Type B pancreatic cell (in vitro differentiated cells): ENCODE measurements around the gene DYDC1. TPM values are rescaled to one million over a fixed set of nuclear protein-coding genes. Genes with fewer than 3 reads are reported as not detected.

Experiments
- DNase-seq: peaks from one replicate; pipeline ENCODE4 v3.0.0; 2021; ENCODE audit warnings: mixed read lengths; ENCODE audit not compliant: unreplicated experiment; ENCODE audit errors: extremely low spot score
- H3K27ac Mint-ChIP-seq: 2 replicates; pipeline ENCODE4 v1.8.0; 2021; ENCODE audit warnings: mild to moderate bottlenecking, mixed read lengths
- H3K27me3 Mint-ChIP-seq: 2 replicates; pipeline ENCODE4 v1.8.0; 2021; ENCODE audit warnings: mixed read lengths
- H3K36me3 Mint-ChIP-seq: 2 replicates; pipeline ENCODE4 v1.8.0; 2021; ENCODE audit warnings: mixed read lengths
- H3K4me1 Mint-ChIP-seq: one replicate; pipeline ENCODE4 v1.8.0; 2021; ENCODE audit warnings: mixed read lengths; ENCODE audit not compliant: unreplicated experiment
- H3K4me3 Mint-ChIP-seq: 2 replicates; pipeline ENCODE4 v1.8.0; 2021; ENCODE audit warnings: mild to moderate bottlenecking, mixed read lengths
- H3K9me3 Mint-ChIP-seq: 2 replicates; pipeline ENCODE4 v1.8.0; 2021; ENCODE audit warnings: mixed read lengths
- total RNA-seq: library from RNA; stranded (reverse); gene quantifications from 2 replicates; pipeline ENCODE4 v1.2.1, GENCODE V29; 2021; ENCODE audit warnings: low replicate concordance
- TF ChIP-seq, protein P1 (sequence below): fragments of 200-600 bp; sonication (generic); conservative IDR thresholded peaks from 2 replicates; pipeline ENCODE4 v1.5.0; 2021; ENCODE audit warnings: antibody characterized with exemption, mild to moderate bottlenecking

Gene DYDC1
- total RNA-seq, 1 donor from 2014 or later = 0.46 TPM

DNA sequence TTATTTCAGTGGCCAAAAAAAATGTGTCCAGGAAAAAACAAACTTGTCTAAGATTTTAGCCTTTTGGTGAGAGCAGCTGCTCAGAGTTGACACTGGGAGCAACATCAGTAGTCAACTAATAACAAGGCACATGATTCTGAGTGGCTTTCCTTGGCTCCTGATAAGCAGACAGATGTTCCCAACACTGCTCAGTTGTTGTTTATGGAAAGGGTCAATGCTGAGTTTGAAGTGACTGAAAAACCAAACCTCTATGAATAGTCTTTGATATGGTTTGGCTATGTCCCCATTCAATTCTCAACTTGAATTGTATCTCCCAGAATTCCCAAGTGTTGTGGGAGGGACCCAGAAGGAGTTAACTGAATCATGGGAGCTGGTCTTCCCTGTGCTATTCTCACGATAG lies 12.3 kb downstream of the DYDC1 start:
- H3K4me1 Mint-ChIP-seq = no peaks in the 10 kb centered on the region
- H3K9me3 Mint-ChIP-seq = no peaks in the 10 kb centered on the region
- no peak for DNase-seq
- H3K27ac Mint-ChIP-seq = no peak overlapping the region
- H3K27me3 Mint-ChIP-seq = no peaks in the 10 kb centered on the region
- no peaks in the 10 kb centered on the region for H3K36me3 Mint-ChIP-seq
- TF ChIP-seq, protein P1, sequence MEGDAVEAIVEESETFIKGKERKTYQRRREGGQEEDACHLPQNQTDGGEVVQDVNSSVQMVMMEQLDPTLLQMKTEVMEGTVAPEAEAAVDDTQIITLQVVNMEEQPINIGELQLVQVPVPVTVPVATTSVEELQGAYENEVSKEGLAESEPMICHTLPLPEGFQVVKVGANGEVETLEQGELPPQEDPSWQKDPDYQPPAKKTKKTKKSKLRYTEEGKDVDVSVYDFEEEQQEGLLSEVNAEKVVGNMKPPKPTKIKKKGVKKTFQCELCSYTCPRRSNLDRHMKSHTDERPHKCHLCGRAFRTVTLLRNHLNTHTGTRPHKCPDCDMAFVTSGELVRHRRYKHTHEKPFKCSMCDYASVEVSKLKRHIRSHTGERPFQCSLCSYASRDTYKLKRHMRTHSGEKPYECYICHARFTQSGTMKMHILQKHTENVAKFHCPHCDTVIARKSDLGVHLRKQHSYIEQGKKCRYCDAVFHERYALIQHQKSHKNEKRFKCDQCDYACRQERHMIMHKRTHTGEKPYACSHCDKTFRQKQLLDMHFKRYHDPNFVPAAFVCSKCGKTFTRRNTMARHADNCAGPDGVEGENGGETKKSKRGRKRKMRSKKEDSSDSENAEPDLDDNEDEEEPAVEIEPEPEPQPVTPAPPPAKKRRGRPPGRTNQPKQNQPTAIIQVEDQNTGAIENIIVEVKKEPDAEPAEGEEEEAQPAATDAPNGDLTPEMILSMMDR = no peak
- no peak overlapping the region for H3K4me3 Mint-ChIP-seq

GRCh38 chr10:80333983-80334382 lies 22.6 kb downstream of the DYDC1 start:
- Mint-ChIP-seq H3K4me1 (no peaks in the 10 kb centered on the region), H3K4me3 (no peak overlapping the region), H3K27me3 (peaks cover 5% of the 10 kb centered on the region)

DNA sequence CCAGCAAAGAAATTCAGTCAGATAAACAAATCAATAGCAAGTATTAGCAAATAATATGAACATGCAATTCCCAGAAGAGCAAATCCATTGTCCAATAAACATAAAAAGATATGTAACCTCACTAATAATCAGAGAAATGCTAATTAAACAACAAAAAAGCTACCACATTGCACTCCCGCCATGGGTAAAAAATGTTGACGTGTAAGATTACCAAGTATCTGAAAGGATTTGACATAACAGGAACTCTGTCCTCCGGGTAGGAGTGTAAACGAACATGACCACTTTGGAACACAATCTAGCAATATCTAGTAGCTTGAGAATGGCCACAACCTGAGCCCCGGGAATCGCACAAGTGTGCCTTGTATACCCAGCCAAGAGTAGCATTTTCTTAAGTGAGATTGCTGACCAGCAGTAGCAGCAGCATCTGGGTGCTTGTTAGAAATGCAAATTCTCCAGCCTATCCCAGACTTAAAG lies 31.6 kb downstream of the DYDC1 start:
- H3K9me3 Mint-ChIP-seq = no peaks in the 10 kb centered on the region
- H3K27ac Mint-ChIP-seq = no peak overlapping the region
- H3K36me3 Mint-ChIP-seq = no peaks in the 10 kb centered on the region
- H3K27me3 Mint-ChIP-seq = no peaks in the 10 kb centered on the region
- no peaks in the 10 kb centered on the region for H3K4me1 Mint-ChIP-seq
- TF ChIP-seq, protein P1 = no peak
- DNase-seq = no peak
- no peak overlapping the region for H3K4me3 Mint-ChIP-seq

More at GRCh38 chr10:80333983-80334382, 22.6 kb downstream of the DYDC1 start:
- Mint-ChIP-seq H3K27ac (no peak overlapping the region), H3K9me3 (peaks cover 6% of the 10 kb centered on the region), H3K36me3 (no peaks in the 10 kb centered on the region)
- no peak for DNase-seq
- TF ChIP-seq, protein P1 = no peak

DNA sequence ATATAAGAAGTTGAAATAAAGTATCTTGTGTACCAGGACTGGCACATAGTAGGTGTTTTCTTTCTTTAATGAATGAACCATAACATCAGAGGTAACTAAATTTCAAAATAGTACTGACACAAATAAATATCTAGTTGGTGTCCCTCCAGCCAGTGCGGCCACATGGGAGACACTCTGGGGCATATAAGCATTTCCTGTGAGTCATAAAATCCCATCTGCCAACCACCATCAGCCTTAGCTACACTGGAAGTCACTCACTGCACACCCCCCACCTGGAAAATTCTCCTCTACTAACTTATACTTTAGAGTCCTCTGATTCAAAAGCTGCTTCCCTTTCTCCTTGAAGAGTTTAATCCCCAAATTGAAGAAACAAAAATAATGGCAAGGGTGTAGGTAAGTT lies 32.5 kb downstream of the DYDC1 start:
- TF ChIP-seq, protein P1 = no peak
- Mint-ChIP-seq H3K27me3 (no peaks in the 10 kb centered on the region), H3K27ac (no peak overlapping the region), H3K9me3 (no peaks in the 10 kb centered on the region), H3K4me1 (no peaks in the 10 kb centered on the region), H3K36me3 (no peaks in the 10 kb centered on the region), H3K4me3 (no peak overlapping the region)
- no peak for DNase-seq

DNA sequence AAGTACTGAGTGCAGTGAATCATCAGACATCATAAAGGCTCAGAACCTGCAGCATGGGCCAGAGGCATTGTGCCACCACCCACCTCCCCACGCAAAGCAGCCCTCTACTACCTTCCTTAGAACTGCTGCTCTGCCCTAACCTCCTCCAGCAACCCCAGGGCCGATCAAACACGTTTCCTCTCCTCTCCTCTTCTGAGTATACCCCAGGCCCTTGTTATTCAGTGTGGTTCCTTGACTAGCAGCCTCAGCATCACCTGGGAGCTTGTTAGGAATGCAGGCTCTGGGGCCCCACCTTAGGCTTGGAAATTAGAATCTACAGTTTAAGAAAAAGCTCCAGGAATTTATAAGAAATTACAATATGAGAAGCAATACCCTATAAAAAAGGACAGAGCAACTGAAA lies 33.2 kb downstream of the DYDC1 start:
- no peaks in the 10 kb centered on the region for H3K9me3 Mint-ChIP-seq
- no peak overlapping the region for H3K4me3 Mint-ChIP-seq
- no peaks in the 10 kb centered on the region for H3K36me3 Mint-ChIP-seq
- H3K27ac Mint-ChIP-seq = no peak overlapping the region
- H3K27me3 Mint-ChIP-seq = no peaks in the 10 kb centered on the region
- TF ChIP-seq, protein P1 = no peak
- no peak for DNase-seq
- H3K4me1 Mint-ChIP-seq = no peaks in the 10 kb centered on the region

DNA sequence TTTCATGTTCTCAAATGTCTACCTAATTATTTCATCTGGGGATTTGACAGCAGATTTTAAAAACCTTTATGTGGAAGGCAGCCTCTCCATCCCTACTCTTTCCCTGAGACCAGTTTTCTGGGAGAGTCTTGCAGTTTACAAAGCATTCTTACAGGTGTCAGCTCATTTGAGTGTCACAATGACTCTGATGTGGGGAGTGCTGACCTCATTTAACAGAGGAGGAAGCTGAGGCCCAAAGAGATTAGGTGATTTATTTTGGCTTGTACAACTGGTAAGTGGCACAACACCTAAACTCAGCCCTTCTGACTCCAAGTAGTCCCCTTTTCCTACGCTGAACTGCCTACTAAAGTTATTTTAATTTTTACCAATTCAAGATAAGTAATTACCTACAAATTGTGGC lies 33.8 kb downstream of the DYDC1 start:
- Mint-ChIP-seq H3K36me3 (no peaks in the 10 kb centered on the region), H3K27ac (no peak overlapping the region), H3K4me1 (no peaks in the 10 kb centered on the region), H3K4me3 (no peak overlapping the region), H3K9me3 (no peaks in the 10 kb centered on the region), H3K27me3 (no peaks in the 10 kb centered on the region)
- TF ChIP-seq, protein P1 = no peak
- no peak for DNase-seq
